GM19463 (cell line): ENCODE results near the gene LIM2.
A peak's percentile ranks its signal among the peaks of the same experiment; 100 is the strongest.
"Not testable (repeated sequence)": the region's sequence is repeated elsewhere in the genome, so short reads cannot be mapped to it uniquely, and the experiment has no call there.

Experiments
- ATAC-seq: cut with Tn5 transposase; IDR thresholded peaks from one replicate; pipeline ENCODE4 v1.9.1; 2021; ENCODE audit warnings: mild to moderate bottlenecking, moderate library complexity; ENCODE audit not compliant: unreplicated experiment

LIM2 gene

DNA sequence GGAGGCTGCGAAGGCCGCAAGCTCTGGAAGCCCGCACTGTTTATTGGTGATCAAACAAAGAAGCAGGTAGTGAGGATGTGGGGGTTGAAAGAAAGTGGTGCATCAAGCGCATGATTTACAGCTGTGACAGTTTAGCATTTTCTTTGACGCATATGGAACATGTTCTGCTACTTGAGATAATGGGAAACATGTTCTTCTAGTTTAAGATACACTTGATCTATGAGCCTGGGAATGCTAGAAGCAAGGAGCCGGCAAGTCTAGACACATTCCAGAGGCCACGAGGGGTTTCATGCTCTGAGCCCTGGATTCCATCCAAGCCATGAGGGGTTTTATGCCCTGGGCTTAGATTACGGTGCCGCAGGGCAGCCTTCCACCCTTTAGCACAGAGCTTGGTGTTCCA lies 9.7 kb upstream of the LIM2 start:
- ATAC-seq: not testable (repeated sequence)

GRCh38 chr19:51396175-51396574 lies 8.4 kb upstream of the LIM2 start:
- no peak for ATAC-seq

DNA sequence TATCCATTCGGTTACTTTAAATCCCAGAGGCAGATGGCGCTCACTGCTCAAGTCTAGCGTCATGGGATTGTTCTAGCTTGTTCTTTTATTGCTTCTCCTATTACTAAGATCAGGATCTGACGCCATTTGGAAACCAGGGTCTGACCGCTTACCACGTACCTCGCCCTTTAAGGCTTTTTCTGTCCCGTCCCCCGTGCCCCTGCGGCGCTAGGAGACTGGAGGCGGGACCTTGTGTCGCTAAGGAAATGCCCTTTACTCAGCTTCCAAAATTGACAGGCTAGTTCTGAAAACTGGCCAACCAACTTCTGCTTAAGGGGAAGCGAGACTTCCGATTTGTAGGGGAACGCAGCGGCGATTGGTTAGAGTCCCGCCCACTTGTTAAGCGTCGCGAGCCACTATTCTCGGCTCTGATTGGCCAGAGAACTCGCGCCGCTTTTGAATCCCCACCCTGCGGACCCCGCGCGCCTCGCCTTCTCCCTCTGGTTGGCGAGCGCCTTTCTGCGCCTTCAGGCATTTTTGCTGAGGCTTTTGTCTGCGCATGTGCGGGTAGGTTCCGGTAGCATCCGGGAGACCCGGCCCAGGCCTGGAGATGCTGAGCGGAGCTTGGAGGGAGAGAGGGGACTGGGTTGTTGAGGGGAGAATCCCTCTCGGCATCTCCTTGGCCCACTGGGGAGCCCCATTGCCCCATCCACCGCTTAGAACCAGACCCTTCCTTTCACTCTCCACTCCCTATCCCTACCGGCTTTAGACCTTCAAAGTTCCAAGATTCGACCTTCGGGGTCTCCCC lies 6.5 kb upstream of the LIM2 start:
- peak; percentile 82 for ATAC-seq

DNA sequence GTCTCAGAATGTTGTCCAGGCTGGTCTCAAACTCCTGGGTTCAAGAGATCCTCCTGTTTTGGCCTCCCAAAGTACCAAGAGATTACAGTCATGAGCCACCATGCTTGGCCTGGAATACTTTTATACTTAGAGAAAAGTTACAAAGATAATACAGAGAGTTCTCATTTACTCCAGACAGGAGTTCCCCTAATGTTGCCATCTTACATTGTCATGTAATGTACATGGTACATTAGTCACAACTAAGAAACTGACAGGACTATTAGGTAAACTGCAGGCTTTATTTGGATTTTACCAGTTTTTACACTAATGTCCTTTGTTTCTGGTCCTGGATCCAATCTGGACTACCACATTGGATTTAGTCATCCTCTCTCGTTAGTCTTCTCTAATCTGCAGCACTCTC lies 4.9 kb upstream of the LIM2 start:
- ATAC-seq: no peak

DNA sequence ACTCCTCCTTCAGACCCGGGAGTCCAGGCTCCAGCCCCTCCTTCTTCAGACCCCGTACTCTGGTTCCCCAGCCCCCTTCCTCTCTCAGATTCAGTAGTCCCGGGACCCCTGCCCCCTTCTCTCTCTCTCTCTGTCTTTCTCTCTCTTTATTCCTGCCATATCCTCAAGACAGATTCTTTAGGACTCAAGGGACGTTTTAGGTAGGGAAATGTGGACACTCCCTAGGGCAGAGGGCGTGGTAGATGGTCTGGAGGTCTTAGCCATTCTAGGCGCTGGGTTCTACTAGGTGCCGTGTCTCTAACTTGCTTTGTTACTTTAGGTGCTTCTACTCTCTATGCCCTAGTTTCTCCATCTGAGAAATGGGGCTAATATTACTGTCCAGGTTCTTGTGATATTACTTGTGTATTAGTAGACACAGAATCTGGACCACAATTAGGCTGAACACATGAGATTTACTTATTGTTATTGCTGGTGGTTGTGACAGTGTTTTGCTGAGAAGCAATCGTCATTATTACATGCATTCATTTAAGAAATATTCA lies 3.4 kb upstream of the LIM2 start:
- ATAC-seq: no peak

GRCh38 chr19:51389143-51389542 lies 1.4 kb upstream of the LIM2 start:
- ATAC-seq: no peak

GRCh38 chr19:51386882-51387520 lies 773 bp downstream of the LIM2 start:
- ATAC-seq: no peak

DNA sequence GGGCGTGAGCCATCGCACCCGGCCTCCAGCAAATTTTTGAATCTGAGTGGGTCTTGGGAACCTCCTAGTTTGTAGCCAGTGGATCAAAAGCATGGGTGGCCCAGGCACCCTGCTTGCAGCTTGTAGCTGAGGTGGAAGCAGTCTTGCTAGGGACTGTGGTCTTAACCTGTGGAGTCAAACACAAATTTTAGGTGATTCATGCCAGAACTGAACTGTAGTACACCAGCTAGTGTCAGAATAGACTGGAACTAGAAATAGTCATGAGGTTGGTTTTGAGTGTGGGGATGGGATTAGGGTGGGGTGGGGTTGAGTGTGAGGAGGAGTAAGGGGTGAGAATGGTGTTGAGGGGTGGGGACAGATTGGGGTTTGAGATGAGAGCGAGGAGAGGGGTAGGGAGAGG lies 5.8 kb downstream of the LIM2 start:
- ATAC-seq: no peak

DNA sequence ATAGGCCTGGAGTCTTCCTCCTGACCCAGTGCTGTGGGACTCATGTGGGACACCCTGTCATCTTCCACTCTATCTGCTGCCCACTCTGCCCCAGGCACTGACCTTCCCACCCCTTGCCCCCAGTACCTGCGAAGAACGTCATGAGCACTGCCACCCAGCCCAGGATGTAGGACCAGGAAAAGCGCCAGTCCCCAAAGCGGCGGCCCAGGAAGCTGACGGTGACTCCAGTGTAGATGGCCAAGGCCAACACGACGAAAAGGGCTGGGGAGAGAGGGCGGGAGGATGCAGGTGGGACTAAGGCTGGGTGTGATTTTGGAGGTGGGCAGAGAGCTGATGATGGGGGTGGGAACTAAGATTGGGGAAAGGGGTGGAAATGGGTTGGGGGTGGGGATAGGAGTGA lies 7.4 kb downstream of the LIM2 start:
- no peak for ATAC-seq

DNA sequence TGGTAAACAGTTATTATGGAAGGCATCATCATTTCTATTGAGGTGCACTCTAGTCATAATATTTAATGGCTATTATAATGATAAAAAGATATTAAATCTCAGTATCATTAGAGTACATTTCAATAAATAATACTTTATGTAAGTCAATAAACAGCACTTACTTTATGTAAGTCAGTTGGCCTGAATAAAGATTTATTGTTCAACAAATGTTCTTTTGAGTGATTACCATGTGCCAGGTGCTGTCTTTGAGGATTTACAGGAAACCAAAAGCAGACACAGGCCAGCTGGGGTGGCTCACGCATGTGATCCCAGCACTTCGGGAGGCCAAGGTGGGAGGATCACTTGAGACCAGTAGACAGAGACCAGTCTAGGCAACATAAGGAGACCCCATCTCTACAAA lies 10.4 kb downstream of the LIM2 start:
- no peak for ATAC-seq

- no peak for ATAC-seq
These were observed 12.1 kb downstream of the LIM2 start for GRCh38 chr19:51375504-51376221.

DNA sequence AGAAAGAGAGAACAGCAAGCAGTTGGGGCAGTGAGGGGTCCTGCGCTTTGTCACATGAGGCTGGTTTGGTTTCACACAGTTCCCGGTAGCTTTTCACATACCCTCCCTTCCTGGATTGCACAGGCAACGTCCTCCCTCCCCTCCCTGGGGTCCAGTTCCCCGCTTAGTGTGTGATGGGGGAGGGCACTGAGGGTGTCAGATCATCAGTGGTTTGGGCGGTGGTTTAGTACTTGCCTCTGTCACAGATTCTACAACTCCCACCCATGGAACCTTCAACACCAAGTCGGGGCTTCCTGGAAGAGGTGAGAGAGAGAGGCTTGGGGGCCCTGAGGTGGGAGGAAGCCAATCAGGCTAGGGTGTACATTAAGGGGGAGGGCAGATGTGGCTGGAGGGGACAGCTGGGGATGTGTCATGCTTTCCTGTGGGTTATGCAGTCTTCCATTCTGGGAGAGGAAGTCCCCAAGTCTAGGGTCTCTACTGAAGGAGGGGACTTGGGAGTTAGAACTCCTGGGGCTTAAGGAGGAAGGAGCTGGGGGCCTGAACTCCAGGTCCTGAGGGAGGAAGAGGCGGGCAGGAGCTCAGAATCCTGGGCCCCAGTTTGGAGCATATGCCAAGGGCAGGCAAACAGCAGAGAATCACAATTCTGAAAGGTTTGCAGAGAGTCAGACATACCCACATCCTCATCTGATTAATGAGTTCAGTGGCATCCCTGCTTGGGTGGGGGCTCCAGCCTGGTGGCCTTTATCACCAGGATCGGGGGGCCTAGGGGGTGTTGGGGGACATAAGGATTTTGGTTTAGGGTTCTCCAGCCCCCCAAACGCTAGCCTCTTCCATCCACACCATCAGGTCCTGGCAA lies 14.9 kb downstream of the LIM2 start, which contains the start of gene NKG7:
Gene NKG7 (minus strand): TSS at position 6 of the 856 bp plus-strand sequence. CDS start 119 bp downstream, outside the sequence.
- peak; percentile 50 for ATAC-seq

GRCh38 chr19:51372021-51372648 lies 15.6 kb downstream of the LIM2 start:
- ATAC-seq: no peak

- ATAC-seq: no peak
These were observed 16.5 kb downstream of the LIM2 start for GRCh38 chr19:51371186-51371690.

DNA sequence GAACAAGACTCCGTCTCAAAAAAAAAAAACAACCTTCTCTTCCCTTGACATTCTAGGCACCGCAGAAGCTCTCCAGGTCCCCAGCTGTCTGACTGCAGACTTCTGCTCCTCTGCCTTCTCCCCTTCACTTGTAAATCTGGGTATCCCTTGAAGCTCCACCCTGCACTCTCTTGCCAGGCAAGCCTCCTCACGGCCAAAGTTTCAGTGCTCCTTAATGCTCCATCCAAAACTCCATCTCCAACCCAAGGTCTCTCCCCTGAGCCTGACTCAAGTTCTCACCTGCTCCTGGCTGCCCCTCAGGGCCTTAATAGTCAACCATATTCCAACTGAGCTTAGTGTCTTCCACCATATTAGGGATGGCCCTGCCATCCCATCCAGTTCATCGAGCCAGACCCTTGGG lies 17.5 kb downstream of the LIM2 start:
- no peak for ATAC-seq

GRCh38 chr19:51368366-51369282 lies 19.1 kb downstream of the LIM2 start, which contains the start of gene CLDND2:
CLDND2 (minus strand) TSS chr19:51369003; CDS start chr19:51368577, 426 bp downstream.
- no peak for ATAC-seq

GRCh38 chr19:51367565-51368365 lies 20.0 kb downstream of the LIM2 start:
- ATAC-seq: peak; percentile 73

DNA sequence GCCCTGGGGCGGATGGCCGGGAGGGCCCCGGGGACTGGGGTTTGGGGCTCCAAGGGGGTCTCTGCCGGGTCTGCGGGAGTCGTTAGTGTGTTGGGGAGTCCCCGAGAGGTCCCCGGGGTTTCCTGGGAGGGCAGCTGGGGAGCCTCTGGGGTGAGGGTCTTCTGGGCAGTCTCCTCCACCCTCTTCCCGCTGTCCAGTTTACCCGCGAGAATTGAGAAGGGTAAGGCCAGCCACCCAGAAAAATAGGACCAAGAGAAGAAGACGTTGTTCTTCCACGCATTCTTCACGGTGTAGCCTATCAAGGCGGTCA lies 20.6 kb downstream of the LIM2 start:
- ATAC-seq: no peak
